OCI-LY1 (cell line): ENCODE measurements around the gene LCOR.

Experiments used
- CTCF ChIP-seq: fragments of 200-600 bp; sonication (generic), shearing (Covaris generic); IDR thresholded peaks from 2 replicates; pipeline ENCODE4 v1.5.1; 2017; ENCODE audit warnings: mild to moderate bottlenecking, antibody characterized with exemption, low read length, moderate library complexity, mixed read lengths
- EZH2 ChIP-seq: fragments of 200-600 bp; sonication (generic), shearing (Covaris generic); IDR thresholded peaks from 2 replicates; pipeline ENCODE4 v1.8.0; 2017; ENCODE audit warnings: borderline replicate concordance, mixed run types, mild to moderate bottlenecking, antibody characterized with exemption, low read length, moderate library complexity, mixed read lengths

GRCh38 chr10:96797485-96797884 is 34.6 kb upstream of the LCOR start:
- no peak for TF ChIP-seq CTCF
- TF ChIP-seq EZH2 = no peak
